Measurements from ENCODE around the gene DHRS7.
"Not testable (repeated sequence)": the region's sequence is repeated elsewhere in the genome, so short reads cannot be mapped to it uniquely, and the experiment has no call there.

DHRS7 gene

DNA sequence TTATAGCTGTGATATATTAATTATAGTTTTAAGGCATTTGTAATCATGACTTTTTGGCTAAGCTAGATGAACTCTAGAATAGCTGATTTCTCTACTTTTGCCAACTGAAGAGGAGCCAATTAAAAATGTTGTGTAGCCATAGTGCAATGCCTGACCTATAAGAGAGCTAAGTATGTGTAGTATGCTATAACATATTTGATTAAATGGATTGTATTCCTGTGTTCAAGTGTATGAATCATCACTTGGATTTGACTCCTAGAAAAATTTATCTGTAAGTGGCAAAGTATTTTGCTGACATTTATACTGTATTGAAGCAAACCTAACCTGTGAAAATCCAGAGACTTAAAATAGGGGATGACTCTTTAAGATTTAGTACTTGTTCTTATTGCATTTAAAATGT lies 39.3 kb downstream of the DHRS7 start:
- DNase-seq: no peak

DNA sequence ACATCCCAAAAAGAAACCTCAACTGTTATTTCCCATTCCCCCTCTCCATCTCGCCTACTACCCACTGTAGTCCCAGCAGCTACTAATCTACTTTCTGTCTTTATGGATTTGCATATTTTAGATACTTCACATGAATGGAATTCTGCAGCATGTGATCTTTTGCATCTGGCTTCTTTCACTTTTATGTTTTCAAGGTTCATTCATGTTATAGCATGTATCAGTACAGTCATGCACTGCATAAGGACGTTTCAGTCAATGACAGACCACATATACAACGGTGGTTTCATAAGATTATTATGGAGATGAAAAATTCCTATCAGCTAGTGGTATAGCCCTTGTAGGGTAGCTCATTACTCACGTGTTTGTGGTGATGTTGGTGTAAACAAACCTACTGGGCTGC lies 49.0 kb downstream of the DHRS7 start:
- no peak for DNase-seq

DNA sequence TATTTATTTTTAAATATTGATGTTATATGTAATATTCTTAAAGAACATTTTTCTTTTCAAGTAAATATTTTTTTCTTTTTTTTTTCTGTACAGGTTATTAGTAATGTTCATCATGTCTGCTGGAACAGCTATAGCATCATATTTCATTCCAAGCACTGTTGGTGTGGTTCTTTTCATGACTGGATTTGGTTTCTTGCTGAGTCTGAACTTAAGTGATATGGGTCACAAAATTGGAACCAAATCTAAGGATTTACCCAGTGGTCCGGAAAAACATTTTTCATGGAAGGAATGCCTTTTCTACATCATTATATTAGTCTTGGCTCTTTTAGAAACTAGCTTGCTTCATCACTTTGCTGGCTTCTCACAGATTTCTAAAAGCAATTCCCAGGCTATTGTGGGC lies 50.3 kb downstream of the DHRS7 start:
- no peak for DNase-seq

DNA sequence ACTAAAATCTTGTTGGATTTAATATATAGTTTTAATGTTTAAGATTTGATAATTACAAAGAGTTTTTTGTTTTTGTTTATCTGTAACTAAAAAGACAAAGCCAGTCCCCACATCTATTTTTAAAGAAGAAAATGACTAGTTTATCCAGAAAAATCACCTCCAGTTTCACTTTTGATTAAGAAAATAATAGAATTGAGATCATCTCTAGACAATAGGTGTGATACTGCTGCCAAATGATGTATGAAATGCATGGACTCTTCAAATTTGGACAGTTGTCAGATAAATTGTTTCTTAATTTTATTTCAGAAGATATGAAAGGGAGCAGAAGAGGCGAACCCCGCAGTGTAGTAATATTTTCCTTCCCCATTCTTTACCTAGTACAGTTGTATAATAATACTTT lies 53.5 kb downstream of the DHRS7 start:
- no peak for DNase-seq

DNA sequence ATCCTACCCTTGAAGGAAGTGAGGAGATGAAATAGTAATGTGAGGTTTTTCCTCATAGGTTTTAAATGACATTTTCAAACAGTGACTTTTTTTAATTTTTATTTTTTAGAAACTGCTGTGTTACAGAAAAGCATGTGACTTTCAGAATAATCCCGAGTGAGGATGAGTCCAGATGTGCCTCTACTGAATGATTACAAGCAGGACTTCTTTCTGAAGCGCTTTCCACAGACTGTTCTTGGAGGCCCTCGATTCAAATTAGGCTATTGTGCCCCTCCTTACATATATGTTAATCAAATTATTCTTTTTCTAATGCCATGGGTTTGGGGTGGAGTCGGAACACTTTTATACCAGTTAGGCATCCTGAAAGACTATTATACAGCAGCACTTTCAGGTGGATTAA lies 57.7 kb downstream of the DHRS7 start:
- DNase-seq: no peak

DNA sequence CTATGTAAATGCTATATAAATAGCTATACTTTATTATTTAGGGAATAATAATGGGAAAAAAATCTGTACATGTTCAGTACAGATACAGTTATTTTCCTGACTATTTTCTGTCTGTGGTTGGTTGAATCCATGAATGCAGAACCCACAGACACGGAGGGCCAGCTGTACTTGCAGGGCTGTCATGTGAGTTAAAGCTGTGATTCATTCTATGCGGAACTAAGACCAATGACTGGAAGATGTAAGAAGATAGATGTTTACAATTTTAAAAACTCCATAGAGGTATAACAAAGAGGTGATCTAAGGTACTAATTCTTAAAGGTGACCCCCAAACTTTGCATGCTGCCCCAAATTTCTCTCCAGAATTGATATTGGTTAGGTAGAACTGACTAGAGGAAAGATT lies 58.9 kb downstream of the DHRS7 start:
- DNase-seq: no peak

DNA sequence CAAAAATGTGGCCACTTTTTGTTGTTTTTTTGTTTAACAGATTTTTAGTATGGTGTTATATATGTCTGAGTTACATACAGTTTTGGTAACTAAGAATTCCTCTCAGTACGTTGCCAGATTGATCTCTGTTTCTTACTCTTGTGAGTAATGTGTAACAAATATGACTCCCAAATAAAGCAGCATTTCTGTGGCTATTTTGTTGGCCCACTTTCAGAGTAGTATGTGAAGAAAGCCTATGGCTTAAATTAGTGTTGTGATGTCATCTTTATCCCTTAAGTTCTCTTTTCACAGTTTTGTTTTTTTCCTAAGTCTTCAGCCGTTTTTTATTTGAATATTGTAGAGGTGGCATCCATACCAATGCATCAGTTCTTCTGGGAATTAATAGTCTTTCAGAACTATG lies 62.8 kb downstream of the DHRS7 start:
- no peak for DNase-seq

DNA sequence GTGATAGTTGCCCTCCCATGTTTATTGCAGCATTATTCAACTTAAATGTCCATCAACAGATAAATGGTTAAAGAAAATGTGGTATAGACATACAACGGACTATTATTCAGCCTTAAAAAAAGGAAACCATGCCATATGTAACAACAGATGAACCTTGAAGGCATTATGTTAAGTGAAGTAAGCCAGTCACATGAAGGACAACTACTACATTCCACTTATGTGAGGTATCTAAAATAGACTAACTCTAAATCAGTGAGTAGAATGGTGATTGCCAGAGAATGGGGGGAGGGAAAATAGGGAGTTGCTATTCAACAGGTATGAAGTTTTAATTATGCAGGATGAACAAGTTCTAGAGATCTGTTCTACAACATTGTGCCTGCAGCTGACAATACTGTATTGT lies 63.4 kb downstream of the DHRS7 start:
- DNase-seq: no peak

DNA sequence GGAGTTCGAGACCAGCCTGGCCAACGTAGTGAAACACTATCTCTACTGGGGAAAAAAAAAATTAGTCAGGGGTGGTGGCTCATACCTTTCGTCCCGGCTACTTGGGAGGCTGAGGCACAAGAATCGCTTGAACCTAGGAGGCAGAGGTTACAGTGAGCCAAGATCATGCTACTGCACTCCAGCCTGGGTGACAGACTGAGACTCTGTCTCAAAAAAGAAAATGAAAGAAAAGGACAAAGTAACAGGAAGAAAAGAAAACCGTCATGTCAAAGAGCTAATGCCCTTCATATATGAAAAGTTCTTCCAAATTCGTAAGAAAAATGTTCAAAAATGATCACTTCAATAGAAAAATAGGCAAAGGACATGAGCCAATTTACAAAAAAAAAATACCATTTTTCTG lies 65.3 kb downstream of the DHRS7 start:
- DNase-seq: not testable (repeated sequence)

DNA sequence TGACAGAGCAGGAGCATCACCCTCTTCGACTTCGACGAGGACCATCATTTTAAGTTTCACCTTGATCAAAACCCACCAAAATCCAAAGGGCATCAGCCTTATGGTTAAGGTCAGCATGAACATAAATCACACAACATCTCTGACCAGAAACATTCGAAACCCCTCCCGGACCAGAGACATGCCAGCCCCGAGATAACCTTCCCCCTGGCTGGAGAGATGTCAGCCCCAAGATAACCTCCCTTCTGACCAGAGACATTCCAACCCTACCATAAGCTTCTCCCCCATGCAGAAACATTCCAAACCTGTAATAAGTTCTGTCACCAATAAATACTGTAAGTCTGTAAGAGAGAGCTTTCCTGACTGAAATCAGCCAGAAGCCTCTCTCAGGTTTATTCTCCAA lies 67.2 kb downstream of the DHRS7 start:
- DNase-seq: no peak

DNA sequence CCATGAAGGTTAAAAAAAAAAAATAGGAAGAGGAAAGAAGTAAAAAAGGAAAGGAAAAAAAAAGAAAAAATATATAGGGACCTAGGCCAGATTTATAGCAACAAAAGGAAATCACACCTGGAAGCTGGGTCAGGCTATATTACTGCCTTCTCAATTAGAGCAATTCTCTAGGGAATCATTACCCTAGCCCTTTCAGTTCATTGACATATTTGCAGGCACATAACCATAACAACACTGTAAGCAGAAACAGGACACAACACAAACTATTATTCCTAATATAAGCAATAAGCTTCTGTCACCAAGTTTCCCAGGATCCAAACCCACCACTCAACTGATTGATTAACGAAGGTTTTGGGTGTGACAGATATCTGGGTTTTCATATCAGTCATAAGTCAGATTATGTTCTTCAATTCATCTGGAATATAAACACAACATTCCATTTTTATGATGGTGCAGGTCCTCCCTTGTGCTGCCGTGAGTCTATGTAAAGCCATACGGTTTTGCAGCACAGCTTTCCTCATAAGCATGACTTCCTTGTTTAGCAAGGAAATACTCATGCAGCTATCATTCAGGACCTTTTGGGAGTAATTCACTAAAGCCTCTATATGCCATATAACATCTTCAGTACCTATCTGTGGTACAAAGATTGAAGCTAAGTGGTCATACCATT lies 69.3 kb downstream of the DHRS7 start:
- DNase-seq: no peak

DNA sequence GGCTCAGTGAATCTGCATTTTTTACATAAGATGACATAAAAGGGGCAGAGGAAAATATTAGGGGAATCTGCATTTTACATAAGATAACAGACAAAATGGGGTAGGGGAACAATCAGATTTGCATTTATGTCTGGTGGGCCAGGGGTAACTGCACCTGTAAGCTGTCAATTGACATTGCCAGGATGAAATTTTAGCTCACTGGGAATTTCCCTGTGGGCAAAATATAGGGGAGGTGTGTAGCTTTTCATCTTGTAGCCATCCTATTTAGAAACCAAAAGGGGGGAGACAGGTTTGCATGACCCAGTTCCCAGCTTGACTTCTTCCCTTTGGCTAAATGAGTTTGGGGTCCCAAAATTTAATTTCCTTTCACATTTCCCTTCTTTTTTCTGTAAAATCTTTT lies 70.0 kb downstream of the DHRS7 start:
- no peak for DNase-seq

DNA sequence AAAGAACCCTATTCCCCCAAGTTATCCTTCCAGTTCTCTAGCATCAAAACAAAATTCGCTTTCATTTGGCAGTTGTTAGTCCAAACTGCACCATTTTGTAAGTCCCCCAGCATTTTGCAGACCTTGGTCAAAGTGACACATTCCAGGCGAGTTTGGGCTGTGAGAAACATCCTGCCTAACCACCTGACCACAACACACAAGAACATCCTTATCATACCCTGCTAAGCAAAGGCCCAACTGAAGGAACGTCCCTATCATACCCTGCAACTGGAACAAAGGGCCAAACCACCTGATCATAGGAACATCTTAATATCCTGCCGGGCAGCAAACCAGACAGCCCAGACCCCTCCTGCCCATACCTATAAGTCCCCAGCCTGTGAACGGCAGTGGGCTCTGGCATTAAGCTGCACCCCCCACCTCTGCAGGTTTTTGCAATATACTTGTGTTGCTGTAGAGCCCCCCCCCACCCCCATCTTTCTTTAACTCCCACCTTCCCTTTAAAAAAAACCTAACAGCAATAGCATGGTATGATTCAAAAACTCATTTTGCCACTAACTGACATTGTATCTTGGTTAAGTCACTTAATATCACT lies 70.8 kb downstream of the DHRS7 start:
- DNase-seq: no peak
